8988T (cell line): Measurements from ENCODE around the gene PREP.
"Not testable (repeated sequence)": the region's sequence is repeated elsewhere in the genome, so short reads cannot be mapped to it uniquely, and the experiment has no call there.

Experiments used
- DNase-seq: peaks from one replicate; pipeline ENCODE4 v3.0.0; 2011

The PREP gene

GRCh38 chr6:105338350-105338983, 64.4 kb downstream of the PREP start:
- not testable (repeated sequence) for DNase-seq

GRCh38 chr6:105336986-105337385, 65.9 kb downstream of the PREP start:
- no peak for DNase-seq

GRCh38 chr6:105332576-105332975, 70.3 kb downstream of the PREP start:
- no peak for DNase-seq

GRCh38 chr6:105331927-105332326, 71.0 kb downstream of the PREP start:
- DNase-seq = no peak

GRCh38 chr6:105330913-105331312, 72.0 kb downstream of the PREP start:
- DNase-seq = no peak

- no peak for DNase-seq
These were observed 72.5 kb downstream of the PREP start for GRCh38 chr6:105330364-105330763.

GRCh38 chr6:105326833-105327770, 75.8 kb downstream of the PREP start:
- peak; percentile 17 for DNase-seq

GRCh38 chr6:105326216-105326615, 76.7 kb downstream of the PREP start:
- DNase-seq = no peak

- DNase-seq = no peak
These were observed 78.4 kb downstream of the PREP start for GRCh38 chr6:105324386-105324950.

GRCh38 chr6:105322499-105323225, 80.2 kb downstream of the PREP start:
- no peak for DNase-seq

- no peak for DNase-seq
These were observed 81.2 kb downstream of the PREP start for GRCh38 chr6:105321728-105322127.

GRCh38 chr6:105321207-105321606, 81.7 kb downstream of the PREP start:
- no peak for DNase-seq

GRCh38 chr6:105320765-105321164, 82.1 kb downstream of the PREP start:
- DNase-seq = no peak

- DNase-seq = no peak
These were observed 82.6 kb downstream of the PREP start for GRCh38 chr6:105320271-105320670.

GRCh38 chr6:105319331-105319730, 83.6 kb downstream of the PREP start:
- DNase-seq = no peak

- no peak for DNase-seq
These were observed 84.2 kb downstream of the PREP start for GRCh38 chr6:105318660-105319059.

- DNase-seq = no peak
These were observed 85.0 kb downstream of the PREP start for GRCh38 chr6:105317607-105318533.

- no peak for DNase-seq
These were observed 89.7 kb downstream of the PREP start for GRCh38 chr6:105313211-105313610.

- no peak for DNase-seq
These were observed 91.9 kb downstream of the PREP start for GRCh38 chr6:105310947-105311346.

GRCh38 chr6:105310371-105310770, 92.5 kb downstream of the PREP start:
- no peak for DNase-seq

- no peak for DNase-seq
These were observed 94.0 kb downstream of the PREP start for GRCh38 chr6:105308840-105309239.

GRCh38 chr6:105305521-105305920, 97.4 kb downstream of the PREP start:
- no peak for DNase-seq
